Measurements from ENCODE around the gene CPNE4. TPM values are rescaled to one million over a fixed set of nuclear protein-coding genes. Genes with fewer than 3 reads are reported as not detected.

Gene CPNE4
- total and polyA plus RNA-seq, 7 donors = 0.03 to 0.04 TPM; not detected in 5

DNA sequence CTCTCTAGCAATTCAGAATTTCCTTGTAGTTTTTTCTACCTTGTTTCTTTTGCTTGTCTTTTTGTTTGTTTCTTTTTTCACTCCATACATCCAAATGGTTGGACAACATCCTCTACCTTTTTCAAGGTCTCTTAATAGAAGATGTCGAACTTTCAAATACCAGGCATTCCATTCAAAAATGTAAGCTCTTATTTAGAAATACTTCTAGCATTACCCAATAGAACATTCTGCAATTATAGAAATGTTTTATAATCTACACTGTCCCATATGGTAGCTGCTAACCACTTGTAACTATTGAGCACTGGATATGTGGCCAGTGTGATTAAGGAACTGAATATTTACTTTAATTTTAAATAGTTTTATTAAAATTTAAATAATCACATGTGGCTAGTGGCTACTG is 335.8 kb downstream of the CPNE4 start:
- H3K27ac ChIP-seq = no peak overlapping the region

DNA sequence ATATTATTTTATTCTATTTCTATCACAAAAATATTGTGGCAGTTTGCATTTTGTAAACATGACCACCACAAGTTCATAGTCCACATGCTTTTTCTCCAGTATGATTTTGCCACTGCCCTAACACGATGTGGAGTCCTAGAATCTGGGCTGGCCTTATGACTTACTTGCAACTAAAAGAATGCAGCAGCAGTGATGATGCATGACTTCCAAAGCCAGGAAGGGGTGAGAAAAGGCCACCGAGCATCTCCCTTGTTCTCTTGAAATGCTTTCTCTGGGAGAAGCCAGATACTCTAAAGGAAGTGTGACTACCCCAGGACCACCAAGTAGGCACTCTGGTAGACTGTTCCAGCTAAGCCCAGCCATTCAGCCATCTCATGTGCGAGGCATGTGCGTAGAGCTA is 340.4 kb downstream of the CPNE4 start:
- no peak for DNase-seq
- Histone ChIP-seq H3K27ac (no peak overlapping the region), H3K27me3 (ENCODE audit: insufficient read depth in 3 of 3, low read length in 2 of 3) (no peaks in the 10 kb centered on the region), H3K4me3 (no peak overlapping the region), H3K9me3 (no peaks in the 10 kb centered on the region), H3K4me1 (no peaks in the 10 kb centered on the region), H3K36me3 (ENCODE audit: insufficient read depth in 1 of 2, low read depth in 1 of 2) (no peaks in the 10 kb centered on the region)
- no peak for ATAC-seq
- intact Hi-C loops (cut with DNase I) = no loop called here
- TF ChIP-seq, protein P1, sequence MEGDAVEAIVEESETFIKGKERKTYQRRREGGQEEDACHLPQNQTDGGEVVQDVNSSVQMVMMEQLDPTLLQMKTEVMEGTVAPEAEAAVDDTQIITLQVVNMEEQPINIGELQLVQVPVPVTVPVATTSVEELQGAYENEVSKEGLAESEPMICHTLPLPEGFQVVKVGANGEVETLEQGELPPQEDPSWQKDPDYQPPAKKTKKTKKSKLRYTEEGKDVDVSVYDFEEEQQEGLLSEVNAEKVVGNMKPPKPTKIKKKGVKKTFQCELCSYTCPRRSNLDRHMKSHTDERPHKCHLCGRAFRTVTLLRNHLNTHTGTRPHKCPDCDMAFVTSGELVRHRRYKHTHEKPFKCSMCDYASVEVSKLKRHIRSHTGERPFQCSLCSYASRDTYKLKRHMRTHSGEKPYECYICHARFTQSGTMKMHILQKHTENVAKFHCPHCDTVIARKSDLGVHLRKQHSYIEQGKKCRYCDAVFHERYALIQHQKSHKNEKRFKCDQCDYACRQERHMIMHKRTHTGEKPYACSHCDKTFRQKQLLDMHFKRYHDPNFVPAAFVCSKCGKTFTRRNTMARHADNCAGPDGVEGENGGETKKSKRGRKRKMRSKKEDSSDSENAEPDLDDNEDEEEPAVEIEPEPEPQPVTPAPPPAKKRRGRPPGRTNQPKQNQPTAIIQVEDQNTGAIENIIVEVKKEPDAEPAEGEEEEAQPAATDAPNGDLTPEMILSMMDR (IDR thresholded peaks at IDR 0.05) = no peak
- WGBS, 3 donors = 77 to 83% (median 78%) methylated on average over 4 of the region's 4 CpGs

More for the DNA sequence above, 335.8 kb downstream of the CPNE4 start:
- TF ChIP-seq, protein P1 (IDR thresholded peaks at IDR 0.05) = no peak
- ATAC-seq (no peak), DNase-seq (no peak)
- Histone ChIP-seq H3K4me3 (no peak overlapping the region), H3K9me3 (no peaks in the 10 kb centered on the region), H3K27me3 (ENCODE audit: insufficient read depth in 3 of 3, low read length in 2 of 3) (no peaks in the 10 kb centered on the region), H3K4me1 (no peaks in the 10 kb centered on the region), H3K36me3 (ENCODE audit: insufficient read depth in 1 of 2, low read depth in 1 of 2) (no peaks in the 10 kb centered on the region)
- WGBS, 3 donors = 71 to 84% (median 76%) methylated on average over 1 of the region's 1 CpG
- intact Hi-C loops (cut with DNase I) = no loop called here

DNA sequence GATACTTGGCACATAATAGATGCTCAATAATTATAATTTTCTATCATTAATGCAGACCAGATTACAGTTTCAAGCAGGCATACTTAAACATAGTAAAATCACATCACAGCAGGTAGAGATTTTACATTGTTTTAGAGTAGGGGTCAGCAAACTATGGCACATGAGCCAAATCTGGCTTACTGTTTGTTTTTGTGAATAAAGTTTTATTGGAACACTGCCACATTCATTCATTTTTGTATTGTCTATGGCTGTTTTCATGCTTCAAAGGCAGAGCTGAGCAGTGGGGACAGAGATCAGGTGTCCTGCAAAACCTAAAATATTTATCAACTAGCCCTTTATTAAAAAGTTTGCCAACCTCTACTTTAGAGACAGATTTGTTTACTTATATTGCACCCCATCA is 342.5 kb downstream of the CPNE4 start:
- intact Hi-C loops (cut with DNase I) = no loop called here
- Histone ChIP-seq H3K27ac (no peak overlapping the region), H3K9me3 (no peaks in the 10 kb centered on the region), H3K4me3 (no peak overlapping the region), H3K36me3 (ENCODE audit: insufficient read depth in 1 of 2, low read depth in 1 of 2) (no peaks in the 10 kb centered on the region), H3K27me3 (ENCODE audit: insufficient read depth in 3 of 3, low read length in 2 of 3) (peaks cover 0 to 2% (median 0%) of the 10 kb centered on the region in 3 donors), H3K4me1 (no peaks in the 10 kb centered on the region)
- DNase-seq (no peak), ATAC-seq (no peak)
- TF ChIP-seq, protein P1 (IDR thresholded peaks at IDR 0.05) = no peak

DNA sequence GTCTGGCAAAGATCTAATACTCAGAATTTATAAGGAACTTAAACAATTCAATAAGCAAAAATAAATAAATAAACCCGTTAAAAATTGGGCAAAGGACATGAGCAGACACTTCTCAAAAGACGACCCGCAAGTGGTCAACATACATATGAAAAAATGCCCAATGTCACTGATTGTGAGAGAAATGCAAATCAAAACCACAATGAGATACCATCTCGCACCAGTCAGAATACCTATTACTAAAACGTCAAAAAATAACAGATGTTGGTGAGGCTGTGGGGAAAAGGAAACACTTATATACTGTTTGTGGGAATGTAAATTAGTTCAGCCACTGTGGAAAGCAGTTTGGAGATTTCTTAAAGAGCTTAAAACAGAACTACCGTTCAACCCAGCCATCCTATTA is 344.0 kb downstream of the CPNE4 start:
- TF ChIP-seq, protein P1 (IDR thresholded peaks at IDR 0.05) = no peak
- Histone ChIP-seq H3K9me3 (no peaks in the 10 kb centered on the region), H3K4me3 (no peak overlapping the region), H3K36me3 (ENCODE audit: insufficient read depth in 1 of 2, low read depth in 1 of 2) (no peaks in the 10 kb centered on the region), H3K4me1 (no peaks in the 10 kb centered on the region), H3K27me3 (ENCODE audit: insufficient read depth in 3 of 3, low read length in 2 of 3) (peaks cover 0 to 2% (median 0%) of the 10 kb centered on the region in 3 donors), H3K27ac (no peak overlapping the region)
- WGBS, 3 donors = 81 to 85% (median 83%) methylated on average over 6 of the region's 6 CpGs
- no peak for DNase-seq
- ATAC-seq = no peak
- intact Hi-C loops (cut with DNase I) = no loop called here

DNA sequence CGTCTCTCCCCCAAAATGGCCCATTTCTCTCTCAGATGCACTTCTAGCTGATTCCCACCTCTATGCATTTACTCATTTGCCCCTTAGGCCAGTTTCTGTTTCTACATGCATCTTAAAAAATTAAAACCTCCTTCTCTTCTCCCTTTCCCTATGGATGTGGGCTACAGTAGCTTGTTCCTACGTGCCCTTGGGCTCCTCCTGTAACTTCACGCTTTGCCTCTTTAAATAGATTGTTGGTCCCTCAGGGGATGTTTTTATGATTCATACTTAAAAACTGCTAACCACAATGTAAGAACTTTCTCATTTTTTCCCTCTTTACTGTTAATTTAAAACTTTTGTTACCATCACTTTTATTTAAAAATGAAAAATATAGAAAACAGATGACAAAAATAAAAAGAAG is 346.4 kb downstream of the CPNE4 start:
- peaks cover 0 to 2% (median 0%) of the 10 kb centered on the region in 3 donors for H3K27me3 ChIP-seq (ENCODE audit: insufficient read depth in 3 of 3, low read length in 2 of 3)
- no peaks in the 10 kb centered on the region for H3K36me3 ChIP-seq (ENCODE audit: insufficient read depth in 1 of 2, low read depth in 1 of 2)
- no peak for DNase-seq
- no peak for ATAC-seq
- intact Hi-C loops (cut with DNase I) = no loop called here
- no peaks in the 10 kb centered on the region for H3K4me1 ChIP-seq
- 70 to 76% (median 73%) methylated on average over 3 of the region's 3 CpGs for WGBS, 3 donors
- no peak overlapping the region for H3K4me3 ChIP-seq
- no peak overlapping the region for H3K27ac ChIP-seq
- no peaks in the 10 kb centered on the region for H3K9me3 ChIP-seq
- TF ChIP-seq, protein P1 (IDR thresholded peaks at IDR 0.05) = no peak
